NCI-H1436 (cell line): ENCODE results near the gene PALS1.

Experiments used
- DNase-seq: peaks from one replicate; lab custom pipeline; 2025; lab: John Stamatoyannopoulos, UW

Gene PALS1

DNA sequence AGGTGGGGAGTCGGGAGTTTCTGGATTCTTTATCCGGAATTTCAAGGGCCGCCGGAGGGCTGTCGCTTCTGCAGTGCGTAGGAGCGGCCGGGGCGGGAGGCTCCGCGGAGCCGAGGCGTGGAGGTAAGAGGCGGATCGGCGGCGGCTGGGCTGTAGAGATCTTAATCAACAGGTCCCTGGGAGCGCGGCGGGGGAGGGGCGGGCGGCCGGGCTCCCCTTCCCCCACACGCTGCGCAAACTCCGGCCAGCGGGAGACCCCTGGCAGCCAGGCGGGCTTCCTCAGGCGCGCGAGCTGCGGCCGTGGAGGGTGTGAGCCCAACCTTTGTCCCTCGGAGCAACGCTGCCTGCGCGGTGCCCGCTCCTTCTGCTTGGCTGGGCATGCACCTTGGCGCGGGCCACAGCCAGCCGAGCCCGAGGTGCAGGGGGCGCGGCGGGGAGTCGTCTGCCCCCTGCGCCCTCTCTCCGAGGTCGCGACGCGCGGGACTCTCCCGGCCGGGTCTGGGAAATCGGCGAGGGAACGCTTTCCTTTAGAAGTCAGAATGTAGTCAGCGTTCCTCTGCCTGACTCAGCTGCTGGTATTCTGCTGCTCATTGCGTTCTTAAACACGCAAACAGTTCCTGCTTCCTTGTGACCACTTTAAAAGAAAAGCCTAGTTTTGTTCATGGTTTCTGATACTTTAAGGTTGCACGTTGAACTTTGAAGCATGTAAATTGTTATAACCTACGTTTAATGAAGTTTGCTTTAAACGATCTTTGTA lies at the start of gene PALS1:
Gene PALS1 (plus strand): TSS at position 25 of the 757 bp plus-strand sequence. CDS start 37,736 bp downstream, outside the sequence.
- DNase-seq, result no peak

- no peak for DNase-seq
Measured at GRCh38 chr14:67191768-67192290, 49.4 kb upstream of the PALS1 start.

DNA sequence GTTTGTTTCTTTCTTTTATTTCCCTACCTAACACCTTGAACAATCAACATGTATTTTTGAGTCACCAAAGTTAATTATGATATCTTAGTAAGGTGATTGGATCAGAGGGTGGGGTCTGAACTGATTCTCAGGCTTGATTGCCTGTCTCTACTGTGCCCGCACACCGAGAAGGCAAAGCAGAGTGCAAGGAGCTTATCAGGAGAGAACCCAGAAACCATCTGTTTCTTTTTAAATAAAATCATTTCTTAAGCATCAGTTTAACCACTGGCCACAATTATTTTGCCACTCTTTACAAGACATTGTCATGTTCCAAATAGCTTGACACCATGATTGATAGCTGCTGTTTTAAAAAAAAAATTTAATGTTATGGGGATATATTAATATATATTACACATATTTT lies 48.9 kb upstream of the PALS1 start:
- DNase-seq, result no peak

GRCh38 chr14:67195279-67195678 lies 46.0 kb upstream of the PALS1 start:
- DNase-seq, result no peak

DNA sequence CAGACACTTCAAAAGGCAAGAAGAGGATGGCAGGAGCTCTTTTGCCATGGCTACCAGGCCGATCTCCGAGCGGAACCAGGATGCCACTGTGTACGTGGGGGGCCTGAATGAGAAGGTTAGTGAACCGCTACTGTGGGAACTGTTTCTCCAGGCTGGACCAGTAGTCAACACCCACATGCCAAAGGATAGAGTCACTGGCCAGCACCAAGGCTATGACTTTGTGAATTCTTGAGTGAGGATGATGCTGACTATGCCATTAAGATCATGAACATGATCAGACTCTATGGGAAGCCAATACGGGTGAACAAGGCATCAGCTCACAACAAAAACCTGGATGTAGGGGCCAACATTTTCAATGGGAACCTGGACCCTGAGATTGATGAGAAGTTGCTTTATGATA lies 42.2 kb upstream of the PALS1 start:
- no peak for DNase-seq

DNA sequence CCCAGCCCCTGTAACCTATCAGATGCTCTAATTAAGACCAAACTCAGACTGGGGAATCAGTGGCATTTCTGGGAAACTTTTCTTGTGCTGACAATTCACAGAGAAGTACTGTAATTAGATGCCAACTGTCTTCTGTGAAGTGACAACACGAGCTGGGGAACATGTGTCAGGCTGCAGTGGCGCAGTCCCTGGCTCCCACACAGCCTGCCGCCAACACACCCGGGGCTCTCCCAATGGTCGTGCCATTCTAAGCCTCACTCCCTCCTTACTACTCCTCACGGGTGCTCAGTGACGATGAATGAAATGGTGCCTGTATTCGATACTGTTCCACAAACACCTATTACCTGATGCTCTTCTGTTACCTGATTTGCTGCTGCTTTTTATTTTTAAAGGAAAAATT lies 33.4 kb upstream of the PALS1 start:
- no peak for DNase-seq

DNA sequence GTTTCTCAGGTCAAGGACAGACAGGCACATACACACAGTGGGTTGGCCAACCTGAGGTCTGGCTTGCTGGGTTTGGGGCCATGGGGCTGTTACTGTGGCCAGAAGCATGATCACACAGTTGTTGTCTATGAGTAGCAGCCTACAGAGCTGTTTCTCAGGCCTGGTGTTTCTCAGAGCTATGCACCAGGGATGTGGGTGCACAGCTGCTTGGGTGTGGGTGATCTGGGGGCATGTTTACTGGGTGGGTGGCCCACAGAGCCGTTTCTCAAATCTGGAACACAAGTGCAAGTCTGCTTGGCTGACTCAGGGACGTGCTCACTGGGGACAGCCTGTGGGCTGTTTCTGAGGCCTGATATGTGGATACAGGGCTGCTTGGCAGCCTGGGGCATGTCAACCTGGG lies 23.1 kb upstream of the PALS1 start:
- DNase-seq, result no peak

- DNase-seq, result no peak
Measured at GRCh38 chr14:67221248-67221981, 19.8 kb upstream of the PALS1 start.

DNA sequence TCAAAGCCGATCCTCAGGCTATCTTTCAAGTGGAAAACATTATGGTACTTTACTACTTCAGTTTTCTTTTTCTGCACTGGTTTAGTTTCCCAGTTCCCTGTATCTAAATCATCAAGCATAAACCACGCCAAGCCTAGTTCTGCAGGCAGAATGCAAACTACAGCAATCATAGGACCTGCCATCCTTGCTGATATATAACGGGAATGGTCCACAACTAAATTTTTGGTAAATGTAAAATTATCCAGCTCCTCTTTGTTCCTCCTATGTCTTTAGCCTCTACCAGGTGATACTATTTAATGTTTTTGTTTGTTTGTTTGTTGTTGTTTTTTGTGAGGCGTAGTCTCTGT lies 19.3 kb upstream of the PALS1 start:
- no peak for DNase-seq

- no peak for DNase-seq
Measured at GRCh38 chr14:67225523-67225922, 15.7 kb upstream of the PALS1 start.

GRCh38 chr14:67228325-67228984 lies 12.8 kb upstream of the PALS1 start:
- no peak for DNase-seq

DNA sequence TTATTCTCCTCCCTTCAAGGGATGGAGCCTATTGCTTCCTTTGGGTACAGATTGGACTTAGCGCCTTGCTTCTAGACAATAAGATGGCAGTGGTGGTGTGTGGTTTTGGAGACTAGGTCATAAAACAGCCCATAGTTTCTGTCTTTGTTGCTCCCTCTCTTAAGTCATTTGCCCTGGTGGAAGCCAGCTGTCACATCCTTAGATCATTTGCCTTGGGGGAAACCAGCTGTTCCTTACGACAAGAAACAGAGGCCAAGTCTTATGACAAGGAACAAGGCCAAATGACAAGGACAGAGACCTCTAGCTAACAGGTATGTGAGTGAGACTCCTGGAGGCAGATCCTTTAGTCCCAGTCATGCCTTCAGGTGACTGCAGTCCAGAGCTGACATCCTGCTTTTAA lies 9.2 kb upstream of the PALS1 start:
- no peak for DNase-seq

DNA sequence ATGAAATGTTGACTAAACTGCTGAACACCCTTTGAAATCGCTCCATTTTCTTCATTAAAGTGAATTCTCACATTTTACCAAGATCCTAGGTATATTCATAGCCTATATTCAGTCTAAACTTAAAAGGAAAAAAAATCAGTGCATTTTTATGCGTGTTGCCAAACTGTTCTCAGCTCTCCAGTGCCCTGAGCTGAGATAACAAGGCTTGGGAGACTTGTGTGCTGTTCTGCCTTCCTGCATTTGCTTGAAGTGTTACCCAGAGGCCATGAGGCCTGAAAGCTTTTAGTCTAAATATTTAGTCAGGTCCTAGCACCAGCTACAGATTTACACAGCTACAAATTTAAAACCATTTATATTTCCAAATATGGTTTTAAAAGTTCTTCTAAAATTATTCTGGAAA lies 8.6 kb upstream of the PALS1 start:
- no peak for DNase-seq

GRCh38 chr14:67237591-67237990 lies 3.6 kb upstream of the PALS1 start:
- no peak for DNase-seq

DNA sequence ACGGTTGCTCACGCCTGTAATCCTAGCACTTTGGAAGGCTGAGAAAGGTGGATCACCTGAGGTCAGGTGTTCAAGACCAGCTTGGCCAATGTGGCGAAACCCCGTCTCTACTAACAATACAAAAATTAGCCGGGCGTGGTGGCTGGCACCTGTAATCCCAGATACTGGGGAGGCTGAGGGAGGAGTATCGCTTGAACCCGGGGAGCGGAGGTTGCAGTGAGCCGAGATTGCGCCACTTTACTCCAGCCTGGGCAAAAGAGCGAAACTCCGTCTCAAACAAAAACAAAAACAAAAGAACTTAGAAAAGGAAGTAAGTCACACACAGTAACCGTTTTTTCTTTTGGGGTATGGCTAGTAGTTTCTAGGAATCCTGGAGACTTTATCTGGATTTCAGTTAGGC lies 1.7 kb upstream of the PALS1 start:
- no peak for DNase-seq

DNA sequence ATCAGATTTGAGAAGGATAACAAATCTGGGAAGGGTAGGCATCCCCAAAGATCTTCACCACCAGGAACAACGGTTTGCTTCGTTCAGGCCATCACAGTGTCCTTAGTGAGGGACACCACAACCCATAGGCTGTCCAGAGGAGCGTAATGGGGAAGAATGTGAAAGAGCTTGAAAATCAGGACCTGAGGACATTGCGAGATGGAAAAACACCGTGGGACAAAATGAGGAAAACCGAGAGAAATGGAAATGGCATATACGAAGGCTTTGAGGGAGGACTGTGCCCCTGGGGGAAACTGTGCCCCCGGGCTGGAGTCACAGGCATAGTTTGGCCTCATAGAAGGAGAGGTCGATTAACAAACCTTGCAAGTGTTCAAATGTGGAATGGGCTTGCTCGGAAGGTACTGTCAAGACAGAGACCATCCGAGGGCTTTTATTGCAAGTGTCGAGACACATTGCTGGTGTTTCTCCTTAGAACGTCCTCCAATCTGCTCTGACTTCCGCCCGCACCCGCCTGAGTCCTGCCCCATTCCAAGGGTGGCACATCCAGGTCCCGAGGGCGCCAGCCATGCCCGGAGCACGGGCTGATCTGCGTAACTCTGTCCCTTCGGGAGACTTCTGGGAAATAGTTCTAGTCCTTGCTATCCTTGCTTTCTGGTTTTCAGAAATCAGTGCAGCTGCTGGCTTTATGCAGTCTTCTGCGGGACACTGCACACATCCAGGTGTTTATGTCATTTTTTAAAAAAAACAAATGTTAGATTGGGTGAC lies 885 bp upstream of the PALS1 start:
- peak; percentile 2 for DNase-seq

GRCh38 chr14:67240978-67241410 lies 241 bp upstream of the PALS1 start:
- DNase-seq, result peak; percentile 94

GRCh38 chr14:67242168-67242420 lies 859 bp downstream of the PALS1 start:
- DNase-seq, result no peak

DNA sequence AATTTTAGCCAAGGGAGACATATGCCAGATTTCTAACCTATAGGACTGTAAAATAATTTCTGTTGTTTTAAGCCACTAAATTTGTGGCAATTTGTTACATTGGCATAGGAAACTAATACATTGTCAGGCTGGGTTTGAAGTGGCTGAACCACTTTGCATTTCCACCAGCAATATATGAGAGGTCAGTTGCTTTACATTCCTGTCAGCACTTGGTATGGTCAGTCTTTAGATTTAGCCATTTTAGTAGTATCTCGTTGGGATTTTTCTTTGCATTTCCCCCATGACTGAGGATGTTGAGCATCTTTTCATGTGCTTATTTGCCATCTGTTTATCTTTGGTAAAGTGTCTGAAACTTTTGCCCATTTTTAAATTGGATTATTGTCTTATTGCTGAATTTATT lies 3.9 kb downstream of the PALS1 start:
- no peak for DNase-seq

GRCh38 chr14:67251573-67252226 lies 10.5 kb downstream of the PALS1 start:
- no peak for DNase-seq

DNA sequence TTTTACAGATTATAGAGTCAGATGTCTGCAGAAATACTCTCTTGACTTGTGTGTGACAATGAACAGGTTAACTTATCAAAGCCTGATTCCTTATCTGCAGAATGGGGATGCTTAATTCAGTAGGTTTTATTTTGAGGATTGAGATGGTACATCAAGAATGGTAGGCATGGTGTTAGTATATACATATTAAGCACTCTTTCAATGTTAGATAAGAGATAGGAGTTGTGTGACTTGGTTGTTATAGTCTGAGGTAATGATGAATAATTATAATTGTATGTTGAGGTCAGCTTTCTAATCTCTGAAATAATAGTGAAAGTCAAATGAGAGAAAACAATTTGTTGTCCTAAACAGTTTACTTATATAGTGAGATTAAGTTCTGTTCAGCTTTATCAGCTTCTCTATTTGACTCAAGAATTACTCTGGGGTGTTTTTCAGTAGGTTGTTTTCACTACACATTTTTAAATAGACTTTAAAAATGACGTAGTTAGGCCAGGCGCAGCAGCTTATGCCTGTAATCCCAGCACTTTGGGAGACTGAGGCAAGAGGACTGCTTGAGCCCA lies 11.9 kb downstream of the PALS1 start:
- DNase-seq, result no peak

DNA sequence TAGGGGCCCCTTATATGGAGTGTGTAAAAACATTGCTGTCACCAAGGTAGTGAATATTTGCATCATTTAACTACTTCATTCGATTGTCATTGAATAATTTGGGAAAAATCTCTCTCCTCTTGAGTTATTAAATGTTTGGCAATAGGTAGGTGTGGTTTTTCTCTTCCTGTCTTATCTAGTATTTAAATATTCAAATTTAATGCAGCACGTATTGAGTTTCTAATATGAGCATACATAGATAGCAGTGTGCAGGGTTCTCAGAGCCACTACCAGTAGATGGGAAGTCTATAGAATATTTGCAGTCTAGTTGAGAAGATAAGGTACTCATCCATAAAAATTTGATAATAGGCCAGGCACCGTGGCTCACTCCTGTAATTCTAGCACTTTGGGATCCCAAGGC lies 16.7 kb downstream of the PALS1 start:
- no peak for DNase-seq
